ENCODE results near the gene ULK2. TPM values are rescaled to one million over a fixed set of nuclear protein-coding genes. Genes with fewer than 3 reads are reported as not detected.

ULK2 gene
- total and polyA plus RNA-seq, 2 of the 13 experiments (the other 11 are each of a cell fraction or from before 2014, with no cell fraction given), result 0.01 TPM; not detected in 1

DNA sequence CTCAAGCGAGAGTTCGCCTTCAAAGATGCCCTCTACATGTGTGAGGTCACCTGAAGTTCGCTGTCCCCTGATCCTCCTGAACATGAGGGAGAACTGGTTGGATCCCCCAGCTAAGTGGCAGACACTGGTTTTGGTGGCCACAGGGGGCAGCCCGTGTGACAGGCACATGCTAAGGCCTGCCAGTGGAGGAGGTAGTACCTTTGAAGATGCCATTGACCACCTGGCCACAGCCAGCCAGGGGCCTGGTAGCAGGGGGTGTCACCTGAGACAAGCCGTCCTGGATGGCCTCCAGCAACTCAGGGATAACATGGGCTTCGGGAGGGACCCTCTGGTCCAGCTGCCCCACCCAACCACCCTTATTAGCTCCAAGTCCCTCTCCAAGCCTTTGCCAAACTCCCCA lies 112.3 kb downstream of the ULK2 start (continued):
- TF ChIP-seq, protein P1, sequence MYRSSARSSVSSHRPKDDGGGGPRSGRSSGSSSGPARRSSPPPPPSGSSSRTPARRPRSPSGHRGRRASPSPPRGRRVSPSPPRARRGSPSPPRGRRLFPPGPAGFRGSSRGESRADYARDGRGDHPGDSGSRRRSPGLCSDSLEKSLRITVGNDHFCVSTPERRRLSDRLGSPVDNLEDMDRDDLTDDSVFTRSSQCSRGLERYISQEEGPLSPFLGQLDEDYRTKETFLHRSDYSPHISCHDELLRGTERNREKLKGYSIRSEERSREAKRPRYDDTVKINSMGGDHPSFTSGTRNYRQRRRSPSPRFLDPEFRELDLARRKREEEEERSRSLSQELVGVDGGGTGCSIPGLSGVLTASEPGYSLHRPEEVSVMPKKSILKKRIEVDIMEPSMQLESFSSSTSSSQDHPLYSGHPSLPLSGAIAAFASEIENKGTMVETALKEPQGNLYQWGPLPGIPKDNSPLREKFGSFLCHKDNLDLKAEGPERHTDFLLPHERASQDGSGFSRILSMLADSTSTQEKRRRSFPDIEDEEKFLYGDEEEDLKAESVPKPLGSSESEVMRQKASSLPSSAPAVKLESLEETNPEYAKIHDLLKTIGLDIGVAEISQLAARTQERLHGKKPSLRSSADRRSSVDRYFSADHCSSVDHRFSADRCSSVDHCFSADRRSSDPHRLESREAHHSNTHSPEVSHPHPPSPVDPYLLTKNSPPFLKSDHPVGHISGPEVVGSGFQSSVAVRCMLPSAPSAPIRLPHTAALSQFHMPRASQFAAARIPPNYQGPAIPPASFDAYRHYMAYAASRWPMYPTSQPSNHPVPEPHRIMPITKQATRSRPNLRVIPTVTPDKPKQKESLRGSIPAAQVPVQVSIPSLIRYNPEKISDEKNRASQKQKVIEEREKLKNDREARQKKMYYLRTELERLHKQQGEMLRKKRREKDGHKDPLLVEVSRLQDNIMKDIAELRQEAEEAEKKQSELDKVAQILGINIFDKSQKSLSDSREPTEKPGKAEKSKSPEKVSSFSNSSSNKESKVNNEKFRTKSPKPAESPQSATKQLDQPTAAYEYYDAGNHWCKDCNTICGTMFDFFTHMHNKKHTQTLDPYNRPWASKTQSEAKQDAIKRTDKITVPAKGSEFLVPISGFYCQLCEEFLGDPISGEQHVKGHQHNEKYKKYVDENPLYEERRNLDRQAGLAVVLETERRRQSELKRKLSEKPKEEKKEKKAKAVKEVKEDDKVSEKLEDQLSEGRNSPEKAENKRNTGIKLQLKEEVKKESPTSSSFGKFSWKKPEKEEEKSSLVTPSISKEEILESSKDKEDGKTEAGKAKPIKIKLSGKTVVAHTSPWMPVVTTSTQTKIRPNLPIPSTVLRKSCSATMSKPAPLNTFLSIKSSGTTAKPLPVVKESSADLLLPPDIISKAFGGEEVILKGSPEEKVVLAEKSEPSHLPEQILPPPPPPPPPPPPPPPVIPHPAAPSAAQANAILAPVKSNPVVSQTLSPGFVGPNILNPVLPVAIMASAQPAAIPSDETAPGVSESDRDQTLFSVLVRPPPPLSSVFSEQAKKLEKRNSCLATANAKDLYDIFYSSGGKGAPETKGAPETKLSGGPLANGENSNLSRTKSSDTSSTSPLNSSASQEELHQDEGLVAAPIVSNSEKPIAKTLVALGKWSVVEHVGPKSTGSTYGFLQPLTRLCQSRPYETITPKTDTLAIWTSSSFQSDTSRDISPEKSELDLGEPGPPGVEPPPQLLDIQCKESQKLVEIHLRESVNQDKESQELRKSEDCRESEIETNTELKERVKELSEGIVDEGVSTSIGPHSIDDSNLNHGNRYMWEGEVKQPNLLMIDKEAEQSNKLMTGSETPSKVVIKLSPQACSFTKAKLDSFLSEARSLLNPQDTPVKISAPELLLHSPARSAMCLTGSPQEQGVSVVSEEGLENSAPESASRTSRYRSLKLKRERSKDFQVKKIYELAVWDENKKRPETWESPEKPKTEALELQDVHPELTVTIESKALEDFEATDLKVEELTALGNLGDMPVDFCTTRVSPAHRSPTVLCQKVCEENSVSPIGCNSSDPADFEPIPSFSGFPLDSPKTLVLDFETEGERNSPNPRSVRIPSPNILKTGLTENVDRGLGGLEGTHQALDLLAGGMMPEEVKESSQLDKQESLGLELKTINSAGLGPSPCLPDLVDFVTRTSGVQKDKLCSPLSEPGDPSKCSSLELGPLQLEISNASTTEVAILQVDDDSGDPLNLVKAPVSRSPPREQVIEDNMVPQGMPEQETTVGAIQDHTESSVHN (CRISPR knock-in tag; IDR thresholded peaks at IDR 0.05), result no peak
- no peak for TF ChIP-seq KAT2B (IDR thresholded peaks at IDR 0.05; ENCODE audit: borderline replicate concordance, low read depth, low read length)
- no peak for TF ChIP-seq ZNF274 (CRISPR knock-in tag; IDR thresholded peaks at IDR 0.05)
- no peak for TF ChIP-seq ZNF24 (IDR thresholded peaks at IDR 0.05)
- no peak for TF ChIP-seq ZSCAN30 (CRISPR knock-in tag; IDR thresholded peaks at IDR 0.05)
- TF ChIP-seq RFX5 (IDR thresholded peaks at IDR 0.05; ENCODE audit: low read depth, low read length), result no peak

Measured in HepG2 (cell line).